H9 (cell line): ENCODE data around the gene SLC1A1. TPM values are rescaled to one million over a fixed set of nuclear protein-coding genes. Genes with fewer than 3 reads are reported as not detected.

ENCODE experiments used
- DNase-seq: peaks from one replicate; pipeline ENCODE4 v3.0.0-alpha.2; 2017
- H2AFZ ChIP-seq: one replicate; pipeline ENCODE4 v1.6.1; 2013; ENCODE audit warnings: mild to moderate bottlenecking, low read length, control low read depth, moderate library complexity
- H2AK5ac ChIP-seq: 2 replicates; pipeline ENCODE4 v1.6.1; 2013; ENCODE audit warnings: low read length, control low read depth, mixed read lengths; ENCODE audit not compliant: insufficient read length
- H2BK120ac ChIP-seq: one replicate; pipeline ENCODE4 v1.6.1; 2013; ENCODE audit warnings: low read depth, mild to moderate bottlenecking, low read length, control low read depth, inconsistent platforms; ENCODE audit not compliant: poor library complexity, severe bottlenecking
- H2BK12ac ChIP-seq: 2 replicates; pipeline ENCODE4 v1.6.1; 2013; ENCODE audit warnings: low read length, control low read depth, mixed read lengths, low read depth; ENCODE audit not compliant: insufficient read length
- H2BK15ac ChIP-seq: 2 replicates; pipeline ENCODE4 v1.6.1; 2013; ENCODE audit warnings: low read depth, low read length, control low read depth
- H2BK20ac ChIP-seq: one replicate; pipeline ENCODE4 v1.6.1; 2013; ENCODE audit warnings: low read depth, mild to moderate bottlenecking, low read length, control low read depth, inconsistent platforms; ENCODE audit not compliant: poor library complexity, severe bottlenecking
- H2BK5ac ChIP-seq: 2 replicates; pipeline ENCODE4 v1.6.1; 2013; ENCODE audit warnings: low read length, control low read depth, mixed read lengths; ENCODE audit not compliant: insufficient read length
- H3K14ac ChIP-seq: 2 replicates; pipeline ENCODE4 v1.6.1; 2013; ENCODE audit warnings: low read length, control low read depth; ENCODE audit not compliant: insufficient read depth
- H3K18ac ChIP-seq: 2 replicates; pipeline ENCODE4 v1.6.1; 2013; ENCODE audit warnings: low read depth, mild to moderate bottlenecking, mixed read lengths, low read length, control low read depth; ENCODE audit not compliant: insufficient read length
- H3K23ac ChIP-seq: 2 replicates; pipeline ENCODE4 v1.6.1; 2013; ENCODE audit warnings: low read length, control low read depth, mixed read lengths, low read depth; ENCODE audit not compliant: insufficient read length
- H3K23me2 ChIP-seq: 2 replicates; pipeline ENCODE4 v1.6.1; 2013; ENCODE audit warnings: low read depth, mild to moderate bottlenecking, mixed read lengths, low read length, control low read depth; ENCODE audit not compliant: insufficient read length, poor library complexity, severe bottlenecking
- H3K27ac ChIP-seq: 2 replicates; pipeline ENCODE4 v1.5.1; 2013; ENCODE audit warnings: low read length, control low read depth, mixed read lengths, low read depth; ENCODE audit not compliant: insufficient read length
- H3K27me3 ChIP-seq: 2 replicates; pipeline ENCODE4 v1.6.1; 2013; ENCODE audit warnings: low read length, control low read depth, inconsistent platforms; ENCODE audit not compliant: insufficient read depth
- H3K4ac ChIP-seq: 2 replicates; pipeline ENCODE4 v1.6.1; 2013; ENCODE audit warnings: low read depth, mild to moderate bottlenecking, control low read depth, inconsistent platforms, low read length, moderate library complexity
- H3K4me1 ChIP-seq: 2 replicates; pipeline ENCODE4 v1.6.1; 2013; ENCODE audit warnings: low read length, control low read depth, inconsistent platforms; ENCODE audit not compliant: insufficient read depth
- H3K4me2 ChIP-seq: 2 replicates; pipeline ENCODE4 v1.6.1; 2013; ENCODE audit warnings: low read length, control low read depth, mixed read lengths; ENCODE audit not compliant: insufficient read length, insufficient read depth
- H3K56ac ChIP-seq: 2 replicates; pipeline ENCODE4 v1.6.1; 2013; ENCODE audit warnings: low read depth, mild to moderate bottlenecking, mixed read lengths, low read length, control low read depth; ENCODE audit not compliant: insufficient read length
- H3K79me1 ChIP-seq: 2 replicates; pipeline ENCODE4 v1.6.1; 2013; ENCODE audit warnings: low read depth, mild to moderate bottlenecking, moderate library complexity, low read length, control low read depth, inconsistent platforms; ENCODE audit not compliant: insufficient read depth, poor library complexity, severe bottlenecking
- H3K79me2 ChIP-seq: 2 replicates; pipeline ENCODE4 v1.6.1; 2013; ENCODE audit warnings: low read length, control low read depth, inconsistent platforms; ENCODE audit not compliant: insufficient read depth
- H3K9ac ChIP-seq: 2 replicates; pipeline ENCODE4 v1.6.1; 2013; ENCODE audit warnings: low read length, control low read depth, mixed read lengths; ENCODE audit not compliant: insufficient read length; ENCODE audit errors: extremely low read depth
- H3K9me3 ChIP-seq: one replicate; pipeline ENCODE4 v1.6.1; 2013; ENCODE audit warnings: low read depth, low read length, inconsistent platforms; ENCODE audit not compliant: control insufficient read depth
- H3T11ph ChIP-seq: one replicate; pipeline ENCODE4 v1.6.1; 2013; ENCODE audit warnings: mild to moderate bottlenecking, low read length, control low read depth, inconsistent platforms
- H4K20me1 ChIP-seq: one replicate; pipeline ENCODE4 v1.6.1; 2013; ENCODE audit not compliant: control insufficient read depth, insufficient read length, insufficient read depth
- H4K5ac ChIP-seq: 2 replicates; pipeline ENCODE4 v1.6.1; 2013; ENCODE audit warnings: low read depth, mild to moderate bottlenecking, mixed read lengths, low read length, control low read depth; ENCODE audit not compliant: insufficient read length
- H4K8ac ChIP-seq: replicated peaks from 2 replicates; pipeline ENCODE4 v1.6.1; 2013; ENCODE audit warnings: low read length, control low read depth, mixed read lengths, low read depth; ENCODE audit not compliant: insufficient read length
- H4K91ac ChIP-seq: 2 replicates; pipeline ENCODE4 v1.6.1; 2013; ENCODE audit warnings: low read depth, mild to moderate bottlenecking, moderate library complexity, mixed read lengths, low read length, control low read depth; ENCODE audit not compliant: insufficient read length
- H3K27ac Mint-ChIP-seq, 3 experiments: 2 replicates in 2 of 3; 3 replicates in 1 of 3; pipeline ENCODE4 v1.8.0; 2020 to 2021; ENCODE audit warnings: mixed read lengths in 3 of 3, mild to moderate bottlenecking in 1 of 3, moderate library complexity in 1 of 3
- H3K27me3 Mint-ChIP-seq: 2 replicates; pipeline ENCODE4 v1.8.0; 2021; ENCODE audit warnings: low read depth, mild to moderate bottlenecking, moderate library complexity, mixed read lengths
- H3K36me3 Mint-ChIP-seq, 3 experiments: 2 replicates in 2 of 3; 3 replicates in 1 of 3; pipeline ENCODE4 v1.8.0; 2020 to 2021; ENCODE audit warnings: low read depth in 3 of 3, mixed read lengths in 3 of 3; ENCODE audit not compliant: insufficient read depth in 1 of 3
- H3K4me1 Mint-ChIP-seq, 2 experiments: 2 replicates each; pipeline ENCODE4 v1.8.0; 2020; ENCODE audit warnings: mixed read lengths in 2 of 2
- H3K4me3 Mint-ChIP-seq, 2 experiments: 2 replicates in 1 of 2; 3 replicates in 1 of 2; pipeline ENCODE4 v1.8.0; 2020 to 2021; ENCODE audit warnings: mild to moderate bottlenecking in 2 of 2, mixed read lengths in 2 of 2, moderate library complexity in 1 of 2
- H3K9me3 Mint-ChIP-seq, 2 experiments: 2 replicates in 1 of 2; 3 replicates in 1 of 2; pipeline ENCODE4 v1.8.0; 2020; ENCODE audit warnings: mild to moderate bottlenecking in 2 of 2, mixed read lengths in 2 of 2, moderate library complexity in 1 of 2
- WGBS: extraction: QIAGEN DNeasy Blood & Tissue Kit; methylation state at CpG from one replicate; pipeline ENCODE4 v1.1.7; 2013; ENCODE audit warnings: missing lambda C conversion rate, low lambda C conversion rate, mixed read lengths; ENCODE audit not compliant: insufficient read length; ENCODE audit errors: extremely low coverage; 5-methylcytosine and 5-hydroxymethylcytosine counted together
- total RNA-seq: library from RNA; stranded (reverse); gene quantifications from 2 replicates; pipeline ENCODE4 v1.2.1, GENCODE V29; 2021
- TF ChIP-seq, protein P1 (sequence below): fragments of 200-600 bp; sonication (generic); conservative IDR thresholded peaks from 3 replicates; pipeline ENCODE4 v1.8.0; 2021; ENCODE audit warnings: antibody characterized with exemption, mild to moderate bottlenecking

SLC1A1 gene
- total RNA-seq, 1 experiment from 2014 or later: 4.7 TPM

- Histone ChIP-seq H2BK5ac (no peak overlapping the region), H3K4me1 (no peaks in the 10 kb centered on the region), H3K27me3 (no peaks in the 10 kb centered on the region), H3K9me3 (no peaks in the 10 kb centered on the region), H2BK20ac (no peak overlapping the region), H4K20me1 (no peaks in the 10 kb centered on the region), H4K91ac (no peak overlapping the region), H3K56ac (no peak overlapping the region), H3K23me2 (peaks cover 14% of the 10 kb centered on the region), H3K23ac (no peak overlapping the region), H3K27ac (no peak overlapping the region), H3K14ac (no peak overlapping the region), H2BK15ac (no peak overlapping the region), H2AFZ (no peak overlapping the region), H3K79me2 (no peaks in the 10 kb centered on the region), H3K9ac (peak overlapping the region; percentile 36), H2BK120ac (no peak overlapping the region), H2BK12ac (no peak overlapping the region), H4K5ac (no peak overlapping the region), H2AK5ac (no peak overlapping the region), H4K8ac (no peak overlapping the region), H3K18ac (no peak overlapping the region), H3K4ac (no peak overlapping the region), H3K79me1 (no peaks in the 10 kb centered on the region), H3T11ph (no peak overlapping the region), H3K4me2 (peak overlapping the region; percentile 49)
- DNase-seq: no peak
- peak overlapping the region in 2 of 3 experiments; percentile 72 to 98; a peak in 3 of 7 replicates for H3K27ac Mint-ChIP-seq
- TF ChIP-seq, protein P1, sequence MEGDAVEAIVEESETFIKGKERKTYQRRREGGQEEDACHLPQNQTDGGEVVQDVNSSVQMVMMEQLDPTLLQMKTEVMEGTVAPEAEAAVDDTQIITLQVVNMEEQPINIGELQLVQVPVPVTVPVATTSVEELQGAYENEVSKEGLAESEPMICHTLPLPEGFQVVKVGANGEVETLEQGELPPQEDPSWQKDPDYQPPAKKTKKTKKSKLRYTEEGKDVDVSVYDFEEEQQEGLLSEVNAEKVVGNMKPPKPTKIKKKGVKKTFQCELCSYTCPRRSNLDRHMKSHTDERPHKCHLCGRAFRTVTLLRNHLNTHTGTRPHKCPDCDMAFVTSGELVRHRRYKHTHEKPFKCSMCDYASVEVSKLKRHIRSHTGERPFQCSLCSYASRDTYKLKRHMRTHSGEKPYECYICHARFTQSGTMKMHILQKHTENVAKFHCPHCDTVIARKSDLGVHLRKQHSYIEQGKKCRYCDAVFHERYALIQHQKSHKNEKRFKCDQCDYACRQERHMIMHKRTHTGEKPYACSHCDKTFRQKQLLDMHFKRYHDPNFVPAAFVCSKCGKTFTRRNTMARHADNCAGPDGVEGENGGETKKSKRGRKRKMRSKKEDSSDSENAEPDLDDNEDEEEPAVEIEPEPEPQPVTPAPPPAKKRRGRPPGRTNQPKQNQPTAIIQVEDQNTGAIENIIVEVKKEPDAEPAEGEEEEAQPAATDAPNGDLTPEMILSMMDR: no peak
- no peaks in the 10 kb centered on the region; a peak in 2 of 7 replicates for H3K36me3 Mint-ChIP-seq
- peaks cover 26% of the 10 kb centered on the region for H3K27me3 Mint-ChIP-seq
- H3K9me3 Mint-ChIP-seq: no peaks in the 10 kb centered on the region; a peak in 1 of 5 replicates
- H3K4me1 Mint-ChIP-seq: peaks cover 34 to 35% of the 10 kb centered on the region in 2 experiments
- no CpG with 5 or more reads among the region's 52 CpGs for WGBS
- peak overlapping the region; percentile 81 to 97 for H3K4me3 Mint-ChIP-seq
Measured at GRCh38 chr9:4490705-4491625, 697 bp downstream of the SLC1A1 start.
